WTC11 (cell line): ENCODE results near the gene ZC3H12D. TPM values are rescaled to one million over a fixed set of nuclear protein-coding genes. Genes with fewer than 3 reads are reported as not detected.

Experiments used
- ATAC-seq: fragments of 200-7000 bp; cut with Tn5 transposase; 2 replicates; pipeline ENCODE4 v1.10.0; 2021; ENCODE audit warnings: mild to moderate bottlenecking, moderate library complexity
- CTCF ChIA-PET: fragments of 300-600 bp; sonication (Branson Sonifier 250); formaldehyde crosslinking; loops from one replicate; lab custom pipeline; 2021; ENCODE audit warnings: antibody characterized with exemption; lab: Charles Lee
- POLR2A ChIA-PET: fragments of 350-600 bp; sonication (Branson Sonifier 250); formaldehyde crosslinking; loops from one replicate; lab custom pipeline; 2021; ENCODE audit warnings: antibody characterized with exemption; lab: Charles Lee
- DNase-seq: peaks from one replicate; pipeline ENCODE4 v3.0.0; 2021; ENCODE audit warnings: low spot score
- H3K27ac Mint-ChIP-seq: 2 replicates; pipeline ENCODE4 v1.8.0; 2021; ENCODE audit warnings: mixed read lengths
- H3K27me3 Mint-ChIP-seq: 2 replicates; pipeline ENCODE4 v1.8.0; 2021; ENCODE audit warnings: low read depth, mild to moderate bottlenecking, moderate library complexity, mixed read lengths
- H3K36me3 Mint-ChIP-seq: 2 replicates; pipeline ENCODE4 v1.8.0; 2021; ENCODE audit warnings: mixed read lengths
- H3K4me1 Mint-ChIP-seq: 2 replicates; pipeline ENCODE4 v1.8.0; 2022; ENCODE audit warnings: mixed read lengths
- H3K4me3 Mint-ChIP-seq: 2 replicates; pipeline ENCODE4 v1.8.0; 2021; ENCODE audit warnings: mild to moderate bottlenecking, moderate library complexity, mixed read lengths
- H3K9me3 Mint-ChIP-seq: 2 replicates; pipeline ENCODE4 v1.8.0; 2021; ENCODE audit warnings: mixed read lengths
- ATF1 ChIP-seq: sonication (generic); formaldehyde crosslinking; IDR thresholded peaks from 2 replicates; pipeline ENCODE4 v1.8.1; 2023; ENCODE audit warnings: mild to moderate bottlenecking, moderate library complexity, missing genetic modification reagents
- ESRRA ChIP-seq: sonication (generic); formaldehyde crosslinking; IDR thresholded peaks from 2 replicates; pipeline ENCODE4 v1.8.1; 2022; ENCODE audit warnings: mild to moderate bottlenecking, missing genetic modification reagents, borderline replicate concordance
- GRHL2 ChIP-seq: fragments of 250-450 bp; sonication (Bioruptor Pico); IDR thresholded peaks from 2 replicates; pipeline ENCODE4 v1.8.0; 2022; ENCODE audit warnings: mild to moderate bottlenecking, moderate library complexity; ENCODE audit not compliant: insufficient replicate concordance, severe bottlenecking
- IRF2 ChIP-seq: sonication (generic); formaldehyde crosslinking; IDR thresholded peaks from 2 replicates; pipeline ENCODE4 v1.8.0; 2022; ENCODE audit warnings: low read depth, missing genetic modification reagents, borderline replicate concordance
- JAZF1 ChIP-seq: fragments of 250-450 bp; sonication (Bioruptor Pico); IDR thresholded peaks from 2 replicates; pipeline ENCODE4 v1.9.0; 2021; ENCODE audit warnings: moderate library complexity, mild to moderate bottlenecking, inconsistent platforms
- MXD4 ChIP-seq: fragments of 250-450 bp; sonication (Bioruptor Pico); IDR thresholded peaks from 2 replicates; pipeline ENCODE4 v1.8.0; 2021; ENCODE audit warnings: mild to moderate bottlenecking, moderate library complexity, borderline replicate concordance
- MYBL2 ChIP-seq: sonication (generic); formaldehyde crosslinking; IDR thresholded peaks from 2 replicates; pipeline ENCODE4 v1.8.1; 2023; ENCODE audit warnings: mild to moderate bottlenecking, moderate library complexity, missing genetic modification reagents
- RELA ChIP-seq: sonication (generic); formaldehyde crosslinking; IDR thresholded peaks from 2 replicates; pipeline ENCODE4 v1.8.1; 2022; ENCODE audit warnings: missing genetic modification reagents, mild to moderate bottlenecking, borderline replicate concordance
- RORB ChIP-seq: fragments of 250-450 bp; sonication (Bioruptor Pico); IDR thresholded peaks from 2 replicates; pipeline ENCODE4 v1.9.0; 2021; ENCODE audit warnings: mild to moderate bottlenecking
- TP53 ChIP-seq: sonication (generic); formaldehyde crosslinking; IDR thresholded peaks from 2 replicates; pipeline ENCODE4 v1.8.1; 2023; ENCODE audit warnings: mild to moderate bottlenecking, missing genetic modification reagents
- ZBTB21 ChIP-seq: sonication (generic); formaldehyde crosslinking; IDR thresholded peaks from 2 replicates; pipeline ENCODE4 v1.8.1; 2023; ENCODE audit warnings: mild to moderate bottlenecking, missing genetic modification reagents, borderline replicate concordance
- ZNF138 ChIP-seq: sonication (generic); formaldehyde crosslinking; conservative IDR thresholded peaks from 2 replicates; pipeline ENCODE4 v1.8.1; 2022; ENCODE audit warnings: mild to moderate bottlenecking, moderate library complexity, missing genetic modification reagents
- ZNF317 ChIP-seq: sonication (generic); formaldehyde crosslinking; IDR thresholded peaks from 2 replicates; pipeline ENCODE4 v1.8.1; 2023; ENCODE audit warnings: low read depth, mild to moderate bottlenecking, moderate library complexity, missing genetic modification reagents, borderline replicate concordance
- ZNF416 ChIP-seq: fragments of 250-450 bp; sonication (Bioruptor Pico); IDR thresholded peaks from 2 replicates; pipeline ENCODE4 v1.9.0; 2021; ENCODE audit warnings: mild to moderate bottlenecking, inconsistent platforms
- ZNF671 ChIP-seq: fragments of 250-450 bp; sonication (Bioruptor Pico); IDR thresholded peaks from 2 replicates; pipeline ENCODE4 v1.8.0; 2021; ENCODE audit warnings: mild to moderate bottlenecking
- total RNA-seq: library from RNA; stranded (reverse); gene quantifications from 3 replicates; pipeline ENCODE4 v1.2.3, GENCODE V29; 2021
- TF ChIP-seq, protein P1 (sequence below): fragments of 250-450 bp; sonication (Bioruptor Pico); IDR thresholded peaks from 2 replicates; pipeline ENCODE4 v1.9.0; 2021; ENCODE audit warnings: mild to moderate bottlenecking, borderline replicate concordance
- TF ChIP-seq, protein P2 (sequence below): sonication (generic); formaldehyde crosslinking; IDR thresholded peaks from 2 replicates; pipeline ENCODE4 v1.8.1; 2023; ENCODE audit warnings: mild to moderate bottlenecking, missing genetic modification reagents
- TF ChIP-seq, protein P3 (sequence below): sonication (generic); formaldehyde crosslinking; IDR thresholded peaks from 2 replicates; pipeline ENCODE4 v1.8.0; 2022; ENCODE audit warnings: missing genetic modification reagents
- TF ChIP-seq, protein P4 (sequence below): fragments of 250-450 bp; sonication (Bioruptor Pico); IDR thresholded peaks from 2 replicates; pipeline ENCODE4 v1.9.0; 2021; ENCODE audit warnings: mild to moderate bottlenecking
- TF ChIP-seq, protein P5 (sequence below): sonication (generic); formaldehyde crosslinking; IDR thresholded peaks from 2 replicates; pipeline ENCODE4 v1.8.0; 2022; ENCODE audit warnings: mild to moderate bottlenecking, missing genetic modification reagents
- TF ChIP-seq, protein P6 (sequence below): sonication (generic); formaldehyde crosslinking; IDR thresholded peaks from 2 replicates; pipeline ENCODE4 v1.8.1; 2023; ENCODE audit warnings: mild to moderate bottlenecking, missing genetic modification reagents, moderate library complexity
- TF ChIP-seq, protein P7 (sequence below): fragments of 250-450 bp; sonication (Bioruptor Pico); IDR thresholded peaks from 2 replicates; pipeline ENCODE4 v1.8.0; 2021; ENCODE audit warnings: mild to moderate bottlenecking

Gene ZC3H12D
- total RNA-seq, 1 experiment from 2014 or later, result 0.13 TPM

DNA sequence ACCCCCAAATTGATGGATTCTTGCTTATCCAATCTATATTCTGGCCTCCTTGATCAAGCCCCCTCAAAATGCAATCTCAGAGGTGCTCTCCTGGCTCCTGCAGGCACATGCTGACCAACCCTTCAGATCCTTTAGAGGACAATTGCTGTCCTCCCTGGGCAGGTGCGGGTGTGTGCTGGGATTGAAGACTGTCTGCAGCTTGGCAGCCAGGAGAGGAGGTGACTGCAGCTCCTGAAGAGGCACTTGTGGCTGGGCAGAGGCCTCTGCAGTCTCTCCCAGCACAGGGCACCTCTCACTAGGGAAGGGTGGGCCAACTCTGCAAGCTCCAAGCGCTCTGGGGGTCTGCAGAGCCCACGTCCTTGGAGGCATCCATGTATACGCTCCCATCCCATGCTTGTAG lies 56.2 kb downstream of the ZC3H12D start:
- H3K27me3 Mint-ChIP-seq, result no peaks in the 10 kb centered on the region
- no peaks in the 10 kb centered on the region for H3K9me3 Mint-ChIP-seq
- TF ChIP-seq TP53 (no peak), ESRRA (no peak)
- TF ChIP-seq, protein P1, sequence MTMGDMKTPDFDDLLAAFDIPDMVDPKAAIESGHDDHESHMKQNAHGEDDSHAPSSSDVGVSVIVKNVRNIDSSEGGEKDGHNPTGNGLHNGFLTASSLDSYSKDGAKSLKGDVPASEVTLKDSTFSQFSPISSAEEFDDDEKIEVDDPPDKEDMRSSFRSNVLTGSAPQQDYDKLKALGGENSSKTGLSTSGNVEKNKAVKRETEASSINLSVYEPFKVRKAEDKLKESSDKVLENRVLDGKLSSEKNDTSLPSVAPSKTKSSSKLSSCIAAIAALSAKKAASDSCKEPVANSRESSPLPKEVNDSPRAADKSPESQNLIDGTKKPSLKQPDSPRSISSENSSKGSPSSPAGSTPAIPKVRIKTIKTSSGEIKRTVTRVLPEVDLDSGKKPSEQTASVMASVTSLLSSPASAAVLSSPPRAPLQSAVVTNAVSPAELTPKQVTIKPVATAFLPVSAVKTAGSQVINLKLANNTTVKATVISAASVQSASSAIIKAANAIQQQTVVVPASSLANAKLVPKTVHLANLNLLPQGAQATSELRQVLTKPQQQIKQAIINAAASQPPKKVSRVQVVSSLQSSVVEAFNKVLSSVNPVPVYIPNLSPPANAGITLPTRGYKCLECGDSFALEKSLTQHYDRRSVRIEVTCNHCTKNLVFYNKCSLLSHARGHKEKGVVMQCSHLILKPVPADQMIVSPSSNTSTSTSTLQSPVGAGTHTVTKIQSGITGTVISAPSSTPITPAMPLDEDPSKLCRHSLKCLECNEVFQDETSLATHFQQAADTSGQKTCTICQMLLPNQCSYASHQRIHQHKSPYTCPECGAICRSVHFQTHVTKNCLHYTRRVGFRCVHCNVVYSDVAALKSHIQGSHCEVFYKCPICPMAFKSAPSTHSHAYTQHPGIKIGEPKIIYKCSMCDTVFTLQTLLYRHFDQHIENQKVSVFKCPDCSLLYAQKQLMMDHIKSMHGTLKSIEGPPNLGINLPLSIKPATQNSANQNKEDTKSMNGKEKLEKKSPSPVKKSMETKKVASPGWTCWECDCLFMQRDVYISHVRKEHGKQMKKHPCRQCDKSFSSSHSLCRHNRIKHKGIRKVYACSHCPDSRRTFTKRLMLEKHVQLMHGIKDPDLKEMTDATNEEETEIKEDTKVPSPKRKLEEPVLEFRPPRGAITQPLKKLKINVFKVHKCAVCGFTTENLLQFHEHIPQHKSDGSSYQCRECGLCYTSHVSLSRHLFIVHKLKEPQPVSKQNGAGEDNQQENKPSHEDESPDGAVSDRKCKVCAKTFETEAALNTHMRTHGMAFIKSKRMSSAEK (CRISPR knock-in tag), result no peak
- TF ChIP-seq, all 79 proteins: peak for 0
- ATAC-seq (no peak), DNase-seq (no peak)
- Mint-ChIP-seq H3K4me3 (no peak overlapping the region), H3K27ac (no peak overlapping the region), H3K36me3 (no peaks in the 10 kb centered on the region), H3K4me1 (peaks cover 13% of the 10 kb centered on the region)
- POLR2A ChIA-PET, result no interaction called here
- CTCF ChIA-PET, result interaction anchor here (1.2 kb wide), 1 partner anchor 238 kb away, joined by 4 read pairs; no protein-coding TSS in a partner anchor

DNA sequence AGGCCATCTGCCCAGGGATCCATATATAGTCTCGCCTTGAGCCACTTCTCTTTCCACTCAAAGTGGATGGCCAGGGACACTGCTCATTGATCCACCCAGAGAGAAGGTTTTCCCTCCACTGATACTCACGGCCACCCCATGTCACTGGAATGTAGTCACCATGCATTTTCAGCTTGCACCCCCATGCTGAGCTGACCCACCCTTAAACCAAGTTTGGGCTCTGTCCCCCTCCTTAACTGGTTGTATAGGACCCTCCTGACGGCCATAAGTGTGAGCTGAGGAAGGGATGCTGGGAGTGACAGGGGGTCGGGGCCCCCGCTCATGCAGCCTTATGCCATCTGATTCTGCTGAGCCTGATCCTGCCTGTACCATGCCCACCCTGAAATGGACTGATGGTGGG lies 59.1 kb downstream of the ZC3H12D start:
- Mint-ChIP-seq H3K4me3 (no peak overlapping the region), H3K9me3 (no peaks in the 10 kb centered on the region), H3K27me3 (no peaks in the 10 kb centered on the region), H3K27ac (no peak overlapping the region), H3K36me3 (no peaks in the 10 kb centered on the region), H3K4me1 (peaks cover 13% of the 10 kb centered on the region)
- ATAC-seq, result no peak
- POLR2A ChIA-PET, result no interaction called here
- CTCF ChIA-PET, result interaction anchor here (1.3 kb wide), 1 partner anchor 236 kb away, joined by 3 read pairs; no protein-coding TSS in a partner anchor
- TF ChIP-seq ATF1 (CRISPR knock-in tag), result no peak
- no peak for TF ChIP-seq ZNF138 (CRISPR knock-in tag)
- TF ChIP-seq MXD4 (CRISPR knock-in tag), result no peak
- TF ChIP-seq JAZF1 (CRISPR knock-in tag), result no peak
- TF ChIP-seq, protein P2, sequence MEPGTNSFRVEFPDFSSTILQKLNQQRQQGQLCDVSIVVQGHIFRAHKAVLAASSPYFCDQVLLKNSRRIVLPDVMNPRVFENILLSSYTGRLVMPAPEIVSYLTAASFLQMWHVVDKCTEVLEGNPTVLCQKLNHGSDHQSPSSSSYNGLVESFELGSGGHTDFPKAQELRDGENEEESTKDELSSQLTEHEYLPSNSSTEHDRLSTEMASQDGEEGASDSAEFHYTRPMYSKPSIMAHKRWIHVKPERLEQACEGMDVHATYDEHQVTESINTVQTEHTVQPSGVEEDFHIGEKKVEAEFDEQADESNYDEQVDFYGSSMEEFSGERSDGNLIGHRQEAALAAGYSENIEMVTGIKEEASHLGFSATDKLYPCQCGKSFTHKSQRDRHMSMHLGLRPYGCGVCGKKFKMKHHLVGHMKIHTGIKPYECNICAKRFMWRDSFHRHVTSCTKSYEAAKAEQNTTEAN (CRISPR knock-in tag), result no peak
- no peak for TF ChIP-seq RELA
- no peak for TF ChIP-seq IRF2 (CRISPR knock-in tag)
- TF ChIP-seq, protein P3, sequence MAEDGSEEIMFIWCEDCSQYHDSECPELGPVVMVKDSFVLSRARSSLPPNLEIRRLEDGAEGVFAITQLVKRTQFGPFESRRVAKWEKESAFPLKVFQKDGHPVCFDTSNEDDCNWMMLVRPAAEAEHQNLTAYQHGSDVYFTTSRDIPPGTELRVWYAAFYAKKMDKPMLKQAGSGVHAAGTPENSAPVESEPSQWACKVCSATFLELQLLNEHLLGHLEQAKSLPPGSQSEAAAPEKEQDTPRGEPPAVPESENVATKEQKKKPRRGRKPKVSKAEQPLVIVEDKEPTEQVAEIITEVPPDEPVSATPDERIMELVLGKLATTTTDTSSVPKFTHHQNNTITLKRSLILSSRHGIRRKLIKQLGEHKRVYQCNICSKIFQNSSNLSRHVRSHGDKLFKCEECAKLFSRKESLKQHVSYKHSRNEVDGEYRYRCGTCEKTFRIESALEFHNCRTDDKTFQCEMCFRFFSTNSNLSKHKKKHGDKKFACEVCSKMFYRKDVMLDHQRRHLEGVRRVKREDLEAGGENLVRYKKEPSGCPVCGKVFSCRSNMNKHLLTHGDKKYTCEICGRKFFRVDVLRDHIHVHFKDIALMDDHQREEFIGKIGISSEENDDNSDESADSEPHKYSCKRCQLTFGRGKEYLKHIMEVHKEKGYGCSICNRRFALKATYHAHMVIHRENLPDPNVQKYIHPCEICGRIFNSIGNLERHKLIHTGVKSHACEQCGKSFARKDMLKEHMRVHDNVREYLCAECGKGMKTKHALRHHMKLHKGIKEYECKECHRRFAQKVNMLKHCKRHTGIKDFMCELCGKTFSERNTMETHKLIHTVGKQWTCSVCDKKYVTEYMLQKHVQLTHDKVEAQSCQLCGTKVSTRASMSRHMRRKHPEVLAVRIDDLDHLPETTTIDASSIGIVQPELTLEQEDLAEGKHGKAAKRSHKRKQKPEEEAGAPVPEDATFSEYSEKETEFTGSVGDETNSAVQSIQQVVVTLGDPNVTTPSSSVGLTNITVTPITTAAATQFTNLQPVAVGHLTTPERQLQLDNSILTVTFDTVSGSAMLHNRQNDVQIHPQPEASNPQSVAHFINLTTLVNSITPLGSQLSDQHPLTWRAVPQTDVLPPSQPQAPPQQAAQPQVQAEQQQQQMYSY, result no peak
- no peak for TF ChIP-seq MYBL2
- TF ChIP-seq ZBTB21, result no peak
- TF ChIP-seq ZNF671 (CRISPR knock-in tag), result no peak
- TF ChIP-seq, protein P4, sequence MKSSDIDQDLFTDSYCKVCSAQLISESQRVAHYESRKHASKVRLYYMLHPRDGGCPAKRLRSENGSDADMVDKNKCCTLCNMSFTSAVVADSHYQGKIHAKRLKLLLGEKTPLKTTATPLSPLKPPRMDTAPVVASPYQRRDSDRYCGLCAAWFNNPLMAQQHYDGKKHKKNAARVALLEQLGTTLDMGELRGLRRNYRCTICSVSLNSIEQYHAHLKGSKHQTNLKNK (CRISPR knock-in tag), result no peak
- TF ChIP-seq, protein P5, sequence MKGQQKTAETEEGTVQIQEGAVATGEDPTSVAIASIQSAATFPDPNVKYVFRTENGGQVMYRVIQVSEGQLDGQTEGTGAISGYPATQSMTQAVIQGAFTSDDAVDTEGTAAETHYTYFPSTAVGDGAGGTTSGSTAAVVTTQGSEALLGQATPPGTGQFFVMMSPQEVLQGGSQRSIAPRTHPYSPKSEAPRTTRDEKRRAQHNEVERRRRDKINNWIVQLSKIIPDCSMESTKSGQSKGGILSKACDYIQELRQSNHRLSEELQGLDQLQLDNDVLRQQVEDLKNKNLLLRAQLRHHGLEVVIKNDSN, result no peak
- TF ChIP-seq RORB, result no peak
- TF ChIP-seq, protein P6, sequence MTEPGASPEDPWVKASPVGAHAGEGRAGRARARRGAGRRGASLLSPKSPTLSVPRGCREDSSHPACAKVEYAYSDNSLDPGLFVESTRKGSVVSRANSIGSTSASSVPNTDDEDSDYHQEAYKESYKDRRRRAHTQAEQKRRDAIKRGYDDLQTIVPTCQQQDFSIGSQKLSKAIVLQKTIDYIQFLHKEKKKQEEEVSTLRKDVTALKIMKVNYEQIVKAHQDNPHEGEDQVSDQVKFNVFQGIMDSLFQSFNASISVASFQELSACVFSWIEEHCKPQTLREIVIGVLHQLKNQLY, result no peak
- no peak for TF ChIP-seq ZNF317 (CRISPR knock-in tag)
- TF ChIP-seq, protein P7, sequence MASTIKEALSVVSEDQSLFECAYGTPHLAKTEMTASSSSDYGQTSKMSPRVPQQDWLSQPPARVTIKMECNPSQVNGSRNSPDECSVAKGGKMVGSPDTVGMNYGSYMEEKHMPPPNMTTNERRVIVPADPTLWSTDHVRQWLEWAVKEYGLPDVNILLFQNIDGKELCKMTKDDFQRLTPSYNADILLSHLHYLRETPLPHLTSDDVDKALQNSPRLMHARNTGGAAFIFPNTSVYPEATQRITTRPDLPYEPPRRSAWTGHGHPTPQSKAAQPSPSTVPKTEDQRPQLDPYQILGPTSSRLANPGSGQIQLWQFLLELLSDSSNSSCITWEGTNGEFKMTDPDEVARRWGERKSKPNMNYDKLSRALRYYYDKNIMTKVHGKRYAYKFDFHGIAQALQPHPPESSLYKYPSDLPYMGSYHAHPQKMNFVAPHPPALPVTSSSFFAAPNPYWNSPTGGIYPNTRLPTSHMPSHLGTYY (CRISPR knock-in tag), result no peak
- no peak for TF ChIP-seq GRHL2 (CRISPR knock-in tag)
- no peak for TF ChIP-seq ZNF416 (CRISPR knock-in tag)
- DNase-seq, result no peak
